DLD1 (cell line): Measurements from ENCODE around the gene MB21D2.
"Not testable (repeated sequence)": the region's sequence is repeated elsewhere in the genome, so short reads cannot be mapped to it uniquely, and the experiment has no call there.

ENCODE experiments used
- in situ Hi-C: cut with HindIII; loops from 2 replicates; pipeline ENCODE4 v1.10.0; 2017; ENCODE audit warnings: low sequenced_read_pairs

The MB21D2 gene, protein sequence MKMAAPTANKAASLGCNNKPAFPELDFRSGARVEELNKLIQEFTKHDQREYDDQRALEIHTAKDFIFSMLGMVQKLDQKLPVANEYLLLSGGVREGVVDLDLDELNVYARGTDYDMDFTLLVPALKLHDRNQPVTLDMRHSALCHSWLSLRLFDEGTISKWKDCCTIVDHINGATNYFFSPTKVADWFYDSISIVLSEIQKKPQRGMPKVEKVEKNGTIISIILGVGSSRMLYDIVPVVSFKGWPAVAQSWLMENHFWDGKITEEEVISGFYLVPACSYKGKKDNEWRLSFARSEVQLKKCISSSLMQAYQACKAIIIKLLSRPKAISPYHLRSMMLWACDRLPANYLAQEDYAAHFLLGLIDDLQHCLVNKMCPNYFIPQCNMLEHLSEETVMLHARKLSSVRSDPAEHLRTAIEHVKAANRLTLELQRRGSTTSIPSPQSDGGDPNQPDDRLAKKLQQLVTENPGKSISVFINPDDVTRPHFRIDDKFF

DNA sequence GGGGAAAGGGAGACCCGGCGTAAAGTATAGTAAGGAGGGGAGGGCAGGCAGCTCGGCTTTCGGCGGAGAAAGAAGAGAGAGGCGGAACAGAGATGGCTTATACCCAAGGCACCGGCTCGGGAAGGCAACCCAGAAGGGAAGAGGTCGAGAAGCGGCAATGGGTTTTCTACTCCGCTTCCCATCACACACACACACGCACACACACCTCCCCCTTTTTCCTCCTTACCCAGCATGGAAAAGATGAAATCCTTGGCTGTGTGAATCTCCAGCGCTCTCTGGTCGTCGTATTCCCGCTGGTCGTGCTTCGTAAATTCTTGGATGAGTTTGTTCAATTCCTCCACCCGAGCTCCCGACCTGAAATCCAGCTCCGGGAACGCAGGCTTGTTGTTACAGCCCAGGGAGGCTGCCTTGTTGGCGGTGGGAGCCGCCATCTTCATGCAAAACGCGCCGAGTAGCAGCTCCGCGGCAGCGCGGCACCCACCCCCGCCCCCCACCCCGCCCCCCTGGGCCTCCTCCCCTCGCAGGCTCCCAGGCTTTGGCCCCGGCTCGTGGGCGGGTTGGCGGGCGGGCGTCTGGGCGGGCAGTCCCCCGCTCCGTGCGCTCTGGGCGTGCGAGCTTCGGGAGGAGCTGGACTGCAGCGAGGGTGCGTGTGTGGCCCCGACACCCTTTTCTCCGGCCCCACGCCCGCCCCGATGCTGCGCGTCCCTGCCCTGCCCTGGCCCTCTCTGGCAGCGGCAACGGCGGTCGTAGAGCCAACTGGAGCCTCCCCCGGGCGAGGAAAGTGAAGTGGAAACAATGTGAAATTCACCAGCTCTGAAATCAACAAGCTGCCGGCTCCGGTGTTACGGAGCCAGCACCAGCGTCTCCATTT is at the start of gene MB21D2:
MB21D2 (minus strand) TSS at position 453 of the 871 bp plus-strand sequence; CDS start at position 437, 16 bp downstream.
- in situ Hi-C loops: no loop called here

DNA sequence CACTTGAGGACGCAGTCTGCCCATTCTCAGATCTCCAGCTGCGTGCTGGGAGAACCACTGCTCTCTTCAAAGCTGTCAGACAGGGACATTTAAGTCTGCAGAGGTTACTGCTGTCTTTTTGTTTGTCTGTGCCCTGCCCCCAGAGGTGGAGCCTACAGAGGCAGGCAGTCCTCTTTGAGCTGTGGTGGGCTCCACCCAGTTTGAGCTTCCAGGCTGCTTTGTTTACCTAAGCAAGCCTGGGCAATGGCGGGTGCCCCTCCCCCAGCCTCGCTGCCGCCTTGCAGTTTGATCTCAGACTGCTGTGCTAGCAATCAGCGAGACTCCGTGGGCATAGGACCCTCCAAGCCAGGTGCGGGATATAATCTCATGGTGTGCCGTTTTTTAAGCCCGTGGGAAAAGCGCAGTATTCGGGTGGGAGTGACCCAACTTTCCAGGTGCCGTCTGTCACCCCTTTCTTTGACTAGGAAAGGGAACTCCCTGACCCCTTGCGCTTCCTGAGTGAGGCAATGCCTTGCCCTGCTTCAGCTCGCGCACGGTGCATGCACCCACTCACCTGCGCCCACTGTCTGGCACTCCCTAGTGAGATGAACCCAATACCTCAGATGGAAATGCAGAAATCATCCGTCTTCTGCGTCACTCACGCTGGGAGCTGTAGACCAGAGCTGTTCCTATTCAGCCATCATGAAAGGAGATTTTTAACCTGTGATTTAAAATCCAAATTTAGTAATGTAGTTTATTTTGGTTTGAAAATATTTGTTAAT is 47.5 kb upstream of the MB21D2 start:
- in situ Hi-C loops: not testable (repeated sequence)

DNA sequence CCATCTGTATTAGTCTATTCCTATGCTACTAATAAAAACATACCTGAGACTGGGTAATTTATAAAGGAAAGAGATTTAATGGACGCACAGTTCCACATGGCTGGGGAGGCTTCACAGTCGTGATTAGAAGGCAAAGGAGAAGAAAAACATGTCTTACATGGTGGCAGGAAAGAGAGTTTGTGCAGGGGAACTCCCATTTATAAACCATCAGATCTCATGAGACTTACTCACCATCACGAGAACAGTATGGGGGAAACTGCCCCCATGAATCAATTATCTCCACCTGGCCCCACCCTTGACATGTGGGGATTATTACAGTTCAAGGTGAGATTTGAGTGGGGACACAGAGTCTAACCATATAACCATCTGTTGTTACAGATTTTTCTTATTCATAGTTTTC is 42.1 kb upstream of the MB21D2 start:
- in situ Hi-C loops: no loop called here

DNA sequence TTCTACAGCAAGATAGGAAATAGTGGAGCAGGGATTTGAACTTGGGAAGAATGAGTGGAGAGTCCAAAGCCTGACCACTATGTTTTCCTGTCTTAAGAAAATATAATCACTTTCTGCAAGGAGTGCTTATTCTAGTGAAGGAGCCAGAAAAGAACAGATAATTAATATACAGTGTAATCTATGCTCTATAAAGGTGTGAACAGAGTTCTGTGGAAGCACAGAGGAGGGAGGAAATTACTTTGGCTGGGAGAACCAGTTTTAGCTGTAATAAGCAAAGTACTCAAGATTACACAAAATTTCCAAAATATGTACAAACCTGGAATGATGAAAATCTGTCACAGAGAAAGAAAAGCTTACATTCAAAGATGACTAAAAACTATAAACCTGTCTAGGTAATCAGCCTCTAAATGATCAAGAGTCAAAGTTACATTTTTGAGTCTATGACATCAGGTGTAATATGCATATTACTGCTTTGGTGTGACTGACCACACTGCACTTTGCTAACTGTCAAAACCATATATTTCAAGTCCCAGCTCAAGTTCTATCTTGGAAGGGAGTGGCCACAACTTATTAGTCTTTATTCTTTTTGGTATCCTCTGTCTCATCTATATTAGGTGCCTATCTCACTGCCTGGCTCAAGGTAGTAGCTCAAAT is 40.7 kb upstream of the MB21D2 start:
- in situ Hi-C loops: no loop called here

DNA sequence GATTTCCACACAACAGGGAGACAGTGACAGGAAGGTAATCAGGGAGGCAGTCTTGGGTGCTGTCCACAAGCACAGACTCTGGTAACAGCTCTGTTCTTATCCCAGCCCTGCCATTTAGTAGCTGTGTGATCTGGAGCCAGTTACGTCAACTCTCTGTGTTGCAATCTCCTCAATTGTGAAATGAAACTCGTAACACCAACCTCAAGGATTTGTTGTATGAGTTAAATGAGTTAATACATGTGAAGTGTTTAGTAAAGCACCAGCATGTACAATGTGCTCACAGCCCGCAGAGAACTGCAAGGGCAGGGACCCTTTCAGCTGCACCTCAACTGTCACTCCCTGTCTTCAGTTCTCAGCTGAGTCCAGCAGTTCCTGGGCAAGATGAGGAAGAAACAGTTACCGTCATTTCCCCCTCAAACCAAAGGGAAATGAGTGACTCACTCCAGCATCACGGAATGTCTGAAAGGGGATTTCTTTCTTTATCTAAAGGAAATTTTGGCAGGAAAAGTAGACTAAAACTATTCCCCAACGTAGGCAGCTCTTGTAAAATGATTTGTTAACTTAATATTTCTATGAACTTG is 39.9 kb upstream of the MB21D2 start:
- in situ Hi-C loops: no loop called here

DNA sequence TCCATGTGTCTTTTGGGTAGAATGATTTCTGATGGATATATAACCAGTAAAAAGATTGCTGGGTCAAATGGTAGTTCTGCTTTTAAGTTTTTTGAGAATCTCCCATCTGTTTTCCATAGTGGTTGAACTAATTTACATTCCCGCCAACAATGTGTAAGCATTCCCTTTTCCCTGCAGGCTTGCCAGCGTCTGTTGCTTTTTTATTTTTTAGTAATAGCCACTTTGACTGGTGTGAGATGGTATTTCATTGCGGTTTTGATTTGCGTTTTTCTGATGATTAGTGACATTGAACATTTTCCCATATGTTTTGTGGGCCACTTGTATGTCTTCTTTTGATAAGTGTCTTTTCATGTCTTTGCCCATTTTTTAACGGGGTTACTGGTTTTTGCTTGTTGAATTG is 36.3 kb upstream of the MB21D2 start:
- in situ Hi-C loops: no loop called here

DNA sequence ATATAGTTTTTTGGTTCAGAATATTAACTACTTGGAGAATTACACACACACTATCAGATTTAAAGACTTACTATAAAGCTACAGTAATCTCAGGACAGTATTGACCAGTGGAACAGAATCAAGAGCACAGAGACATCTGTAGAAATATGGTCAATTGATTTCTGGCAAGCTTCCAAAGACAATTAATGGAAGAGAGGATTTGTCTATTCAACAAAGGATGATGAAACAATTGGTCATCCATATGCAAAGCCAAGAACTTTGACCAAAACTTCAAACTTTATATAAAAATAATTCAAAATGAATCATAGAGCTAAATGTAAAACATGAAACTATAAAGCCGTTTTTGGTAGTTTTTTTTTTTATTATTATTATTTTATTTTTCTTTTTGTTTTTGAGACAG is 29.8 kb upstream of the MB21D2 start:
- in situ Hi-C loops: no loop called here

DNA sequence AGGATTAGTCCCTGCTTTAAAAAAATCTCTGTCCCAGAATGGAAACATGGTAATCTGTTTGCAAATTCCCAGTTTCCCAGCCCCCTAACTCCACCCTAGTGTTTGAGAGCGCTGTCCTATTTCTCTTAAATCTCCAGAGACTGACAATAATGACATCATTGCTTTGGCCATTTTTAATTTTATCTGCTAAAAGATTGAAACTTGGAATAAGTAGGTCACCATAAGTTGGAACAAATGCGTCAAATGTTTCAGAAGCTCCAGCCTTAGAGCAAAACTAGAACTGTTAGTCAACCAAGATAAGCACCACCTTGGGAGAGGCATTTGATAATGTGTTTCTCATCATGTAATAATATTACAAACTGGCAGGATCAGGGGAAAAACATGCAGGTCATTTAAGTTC is 25.7 kb upstream of the MB21D2 start:
- in situ Hi-C loops: no loop called here

DNA sequence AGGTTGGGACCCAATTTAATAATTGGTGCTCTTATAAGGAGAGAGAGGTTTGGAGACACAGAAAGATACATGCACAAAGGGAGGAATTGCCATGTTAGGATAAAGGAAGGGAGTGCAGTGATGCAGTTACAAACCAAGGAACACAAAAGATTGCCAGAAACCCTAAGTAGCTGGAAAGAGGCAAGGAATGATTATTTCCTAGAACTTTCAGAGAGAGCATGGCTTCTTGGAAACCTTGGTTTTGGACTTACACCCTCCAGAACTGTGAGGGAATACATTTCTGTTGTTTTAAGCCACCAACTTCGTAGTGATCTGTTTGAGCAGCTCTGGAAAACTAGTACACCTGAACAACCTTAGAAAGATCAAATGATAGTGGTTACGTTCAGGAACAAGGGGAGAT is 25.0 kb upstream of the MB21D2 start:
- in situ Hi-C loops: no loop called here

DNA sequence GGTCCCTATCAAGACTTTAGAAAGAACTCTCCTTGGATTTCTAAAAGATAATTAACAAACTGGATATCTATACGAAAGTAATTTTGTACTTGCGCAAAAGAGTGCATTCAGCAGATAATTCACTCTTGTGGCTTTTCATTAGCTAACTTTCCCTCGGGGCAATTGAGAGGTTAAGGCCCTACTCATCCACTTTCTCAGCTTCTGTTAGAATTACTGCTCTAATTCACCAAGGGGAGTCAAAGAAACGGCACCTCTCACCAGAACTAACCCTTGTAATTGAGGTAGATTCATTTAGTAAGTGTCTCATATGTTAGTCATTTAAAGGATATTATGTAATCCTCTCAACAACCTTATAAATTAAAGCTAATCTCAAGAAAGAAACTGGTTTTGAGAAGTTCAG is 22.5 kb upstream of the MB21D2 start:
- in situ Hi-C loops: no loop called here

DNA sequence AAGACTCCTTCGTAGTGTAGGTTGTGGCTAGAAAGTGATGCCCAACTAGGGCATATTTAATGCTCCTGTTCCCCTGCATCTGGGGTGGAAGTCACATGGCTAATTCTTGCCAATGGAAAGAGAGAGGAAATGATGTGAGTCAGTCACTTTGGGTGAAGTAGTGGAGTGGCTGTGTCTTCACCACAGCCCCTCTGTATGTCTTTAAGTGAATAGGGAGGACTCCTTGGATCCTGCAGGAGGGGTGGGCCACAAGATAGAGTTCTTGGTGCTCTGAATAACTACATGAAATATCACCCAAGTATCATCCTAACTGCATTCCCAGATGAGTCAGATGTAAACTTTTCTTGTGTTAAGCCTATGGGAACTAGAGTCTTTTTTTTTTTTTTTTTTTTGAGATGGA is 17.8 kb upstream of the MB21D2 start:
- in situ Hi-C loops: no loop called here

DNA sequence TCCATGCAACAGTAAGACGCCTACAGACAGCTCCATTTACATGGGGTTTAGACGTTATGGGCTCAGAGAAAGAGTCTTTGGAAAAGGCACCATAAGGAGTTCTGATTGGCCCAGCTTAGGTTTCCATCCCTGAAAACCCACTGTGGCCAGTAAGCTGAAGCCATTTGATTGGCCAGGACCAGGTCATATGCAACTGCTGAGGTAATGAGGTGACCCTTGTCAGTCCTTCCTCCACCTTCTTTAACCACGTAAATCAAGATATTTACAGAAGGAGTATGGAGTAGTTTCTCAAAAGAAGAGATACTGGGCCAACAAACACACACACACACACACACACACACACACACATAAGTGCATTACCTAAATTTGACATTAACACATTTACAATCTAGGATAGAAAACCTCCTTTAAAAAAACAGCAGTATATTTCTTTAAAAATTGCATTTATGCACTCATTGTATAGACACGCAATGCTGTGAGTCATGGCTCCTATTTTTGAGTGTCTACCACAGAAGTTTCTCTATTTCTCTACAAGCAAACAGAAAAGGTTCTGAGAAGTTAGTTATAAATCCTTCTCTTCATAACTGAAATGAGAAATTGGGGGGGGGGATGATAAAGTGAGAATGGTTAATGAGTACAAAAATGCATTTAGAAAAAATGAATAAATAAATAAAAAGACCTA is 16.3 kb upstream of the MB21D2 start:
- in situ Hi-C loops: no loop called here

DNA sequence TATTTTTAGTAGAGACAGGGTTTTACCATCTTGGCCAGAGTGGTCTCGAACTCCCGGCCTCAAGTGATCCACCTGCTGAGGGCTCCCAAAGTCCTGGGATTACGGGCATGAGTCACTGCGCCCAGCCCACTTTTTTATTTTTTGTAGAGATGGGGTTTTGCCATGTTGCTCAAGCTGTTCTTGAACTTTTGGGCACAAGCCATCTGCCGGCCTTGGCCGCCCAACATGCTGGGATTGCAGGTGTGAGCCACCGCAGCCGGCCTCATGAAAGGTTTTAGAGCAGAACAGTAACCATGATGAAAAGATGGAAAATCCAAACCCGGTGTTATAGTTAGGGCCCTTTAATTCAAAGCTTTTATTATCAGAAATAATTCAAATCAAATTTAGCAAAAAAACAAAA is 15.6 kb upstream of the MB21D2 start:
- in situ Hi-C loops: no loop called here

DNA sequence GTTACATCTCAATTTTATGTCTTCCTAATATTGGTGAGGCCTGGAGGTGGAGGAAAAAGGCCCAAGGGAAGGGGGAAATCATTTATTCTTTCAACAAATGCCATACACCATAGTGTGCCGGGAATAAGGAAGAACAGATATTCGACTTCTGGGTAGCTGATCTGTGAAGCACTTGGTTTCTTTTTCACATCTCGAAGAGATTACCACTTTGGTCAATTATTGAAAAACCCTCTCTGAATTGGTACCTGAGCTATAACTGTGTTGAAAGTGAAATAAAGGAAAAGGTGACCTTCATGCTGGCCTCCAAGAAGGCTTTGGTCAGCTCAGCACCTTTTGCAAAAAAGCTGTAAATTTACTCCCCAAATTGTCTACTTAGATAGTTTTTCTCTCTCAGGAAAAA is 14.2 kb upstream of the MB21D2 start:
- in situ Hi-C loops: no loop called here

DNA sequence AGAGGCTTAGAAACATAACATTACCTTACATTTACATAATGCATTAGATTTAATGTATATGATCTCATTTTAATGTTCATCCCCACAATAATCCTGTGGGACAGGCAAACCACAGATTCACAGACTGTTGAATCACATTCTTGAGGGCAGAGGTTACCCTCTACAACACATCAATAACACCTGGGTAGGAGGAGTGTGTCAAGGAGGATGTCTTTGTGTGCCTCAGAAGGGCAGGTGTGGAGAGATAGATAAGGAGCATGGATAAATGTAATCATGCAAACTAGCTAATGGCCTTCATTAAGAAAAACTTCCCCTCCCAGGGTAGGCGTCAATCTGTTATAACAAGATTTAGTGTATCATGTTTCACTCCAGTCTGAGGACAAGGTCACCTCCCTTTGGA is 12.9 kb upstream of the MB21D2 start:
- in situ Hi-C loops: no loop called here

DNA sequence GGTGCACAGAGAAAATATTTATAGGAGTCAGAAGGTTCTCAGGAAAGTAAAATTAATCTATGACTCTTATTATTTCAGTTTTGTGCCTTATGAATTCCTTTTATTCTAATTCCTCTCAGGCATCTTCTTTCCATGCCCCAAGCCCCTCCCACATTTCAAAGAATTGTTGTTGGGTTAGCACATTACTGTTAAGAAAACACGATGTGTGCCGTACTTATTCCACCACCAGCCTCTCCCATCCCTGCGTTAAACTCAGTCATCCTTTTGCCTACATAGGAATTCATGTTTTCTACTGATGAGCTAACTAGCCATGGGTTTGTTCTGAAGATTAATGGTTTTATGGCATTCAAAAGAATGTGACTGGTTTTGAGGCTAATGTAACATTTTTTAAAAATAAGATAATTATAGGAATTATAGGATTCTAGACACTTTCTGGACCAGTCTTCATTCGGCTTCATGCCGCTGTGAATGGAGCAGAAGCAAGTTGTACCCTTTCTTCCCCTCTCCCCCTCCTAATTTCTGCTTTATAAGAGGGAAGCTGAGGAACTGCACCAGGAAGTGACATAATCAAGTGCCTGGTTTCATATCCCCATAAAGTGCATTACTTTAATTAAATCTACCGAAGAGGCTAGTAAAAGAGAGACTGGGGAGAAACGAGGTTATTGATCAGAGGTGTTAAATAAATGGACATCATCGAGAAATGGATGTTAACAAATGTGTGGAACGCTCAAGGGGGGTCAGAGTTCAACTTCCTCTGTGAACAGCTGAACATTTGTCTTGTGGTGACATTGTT is 12.3 kb upstream of the MB21D2 start:
- in situ Hi-C loops: no loop called here

DNA sequence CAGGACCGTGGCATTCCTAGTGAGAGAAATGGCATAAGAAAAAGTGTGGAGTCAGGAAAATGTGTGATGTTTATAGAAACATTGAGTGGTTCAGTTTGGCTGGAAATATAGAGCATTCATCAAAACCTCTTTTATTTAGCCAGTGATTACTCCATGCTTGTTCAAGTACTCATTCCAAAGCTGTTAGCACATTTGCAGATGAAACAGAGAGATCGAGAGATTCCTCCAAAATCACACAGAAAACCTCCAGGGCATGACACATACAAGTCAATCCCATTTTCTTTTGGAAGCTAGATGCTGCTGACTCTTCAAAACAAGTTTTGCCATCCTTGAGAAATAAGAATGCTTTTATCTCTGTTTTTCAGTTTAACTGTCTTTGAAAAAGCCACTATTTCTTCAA is 11.5 kb upstream of the MB21D2 start:
- in situ Hi-C loops: no loop called here

DNA sequence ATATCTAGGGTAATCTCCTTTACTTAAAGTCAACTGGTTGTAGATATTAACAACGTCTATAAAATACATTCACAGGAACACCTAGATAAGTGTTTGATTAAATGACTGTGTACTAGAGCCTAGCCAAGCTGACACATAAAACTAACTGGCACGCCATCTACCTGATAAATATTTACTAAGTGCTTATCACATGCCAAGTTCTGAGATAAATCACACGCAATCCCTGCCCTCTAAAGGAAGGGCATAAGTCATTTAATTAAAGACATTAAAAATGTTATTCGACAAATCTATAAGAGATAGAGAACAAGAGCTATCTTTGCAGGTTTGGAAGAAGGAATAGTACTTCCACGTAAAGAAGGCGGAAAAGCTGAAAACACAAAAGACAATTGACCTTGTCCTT is 11.1 kb upstream of the MB21D2 start:
- in situ Hi-C loops: no loop called here

DNA sequence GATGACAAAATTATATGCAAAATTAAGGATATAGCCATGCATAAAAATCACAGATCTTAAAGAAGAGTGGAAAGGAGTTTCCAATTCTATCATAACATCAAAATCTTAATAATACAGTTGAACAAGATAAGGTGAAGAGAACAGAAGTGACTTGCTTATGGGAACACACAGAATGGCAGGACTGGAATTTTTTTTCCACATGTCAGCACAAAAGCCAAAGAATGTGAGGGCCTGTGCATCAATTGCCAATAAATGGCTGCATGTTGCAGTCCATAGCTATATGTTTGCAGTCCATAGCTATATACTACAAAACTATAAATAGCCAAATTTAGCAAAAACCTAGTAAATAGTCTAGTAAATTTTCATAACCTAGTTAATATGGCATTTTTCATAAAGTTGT is 10.4 kb upstream of the MB21D2 start:
- in situ Hi-C loops: no loop called here
